HFFc6 (cell line): Measurements from ENCODE around the gene RMRP. TPM values are rescaled to one million over a fixed set of nuclear protein-coding genes. Genes with fewer than 3 reads are reported as not detected.

Experiments
- DNase-seq: peaks from one replicate; pipeline ENCODE4 v3.0.0-alpha.2; 2018
- H3K27ac Mint-ChIP-seq: 2 replicates; pipeline ENCODE4 v1.8.0; 2020; ENCODE audit warnings: mild to moderate bottlenecking, mixed read lengths
- H3K27me3 Mint-ChIP-seq: 2 replicates; pipeline ENCODE4 v1.8.0; 2021; ENCODE audit warnings: mild to moderate bottlenecking, moderate library complexity, mixed read lengths; ENCODE audit not compliant: insufficient read depth
- H3K36me3 Mint-ChIP-seq: 2 replicates; pipeline ENCODE4 v1.8.0; 2021; ENCODE audit warnings: low read depth, mixed read lengths
- H3K4me1 Mint-ChIP-seq: 2 replicates; pipeline ENCODE4 v1.8.0; 2020; ENCODE audit warnings: low read depth, mixed read lengths
- H3K4me3 Mint-ChIP-seq: 2 replicates; pipeline ENCODE4 v1.8.0; 2020; ENCODE audit warnings: mild to moderate bottlenecking, moderate library complexity, mixed read lengths
- H3K9me3 Mint-ChIP-seq: 2 replicates; pipeline ENCODE4 v1.8.0; 2020; ENCODE audit warnings: mild to moderate bottlenecking, mixed read lengths
- CTCF ChIP-seq: fragments of 200-600 bp; sonication (generic); IDR thresholded peaks from 2 replicates; pipeline ENCODE4 v1.5.0; 2021; ENCODE audit warnings: antibody characterized with exemption, mild to moderate bottlenecking
- total RNA-seq, 6 experiments: library from RNA; stranded (reverse); fragmentation: NEBNext Ultra II Directional; extraction: Animal tissue kit (Norgen Biotek cat#: 25700); gene quantifications; 2 replicates in 1 of 6; 3 replicates in 5 of 6; pipeline ENCODE4 v1.2.3, GENCODE V29; 2021

The RMRP gene
- total RNA-seq, 6 experiments from 2014 or later: 9,197 to 39,404 (median 23,537) TPM

- Mint-ChIP-seq H3K9me3 (no peaks in the 10 kb centered on the region), H3K27ac (peak overlapping the region; percentile 78), H3K27me3 (peaks cover 4% of the 10 kb centered on the region; the same call in 1 of the 2 replicates), H3K4me3 (peak overlapping the region; percentile 36; the same call in 1 of the 2 replicates), H3K36me3 (peaks cover 16% of the 10 kb centered on the region), H3K4me1 (peaks cover 37% of the 10 kb centered on the region)
- no peak for DNase-seq
- peak; percentile 89 for TF ChIP-seq CTCF
These were observed 38.8 kb upstream of the RMRP start for GRCh38 chr9:35696520-35697215.

- Mint-ChIP-seq H3K9me3 (no peaks in the 10 kb centered on the region), H3K36me3 (peaks cover 16% of the 10 kb centered on the region), H3K27me3 (peaks cover 9% of the 10 kb centered on the region), H3K4me1 (peaks cover 43% of the 10 kb centered on the region), H3K27ac (peak overlapping the region; percentile 78), H3K4me3 (no peak overlapping the region)
- no peak for TF ChIP-seq CTCF
- DNase-seq: no peak
These were observed 38.2 kb upstream of the RMRP start for GRCh38 chr9:35695943-35696401.

- DNase-seq: no peak
- peak overlapping the region; percentile 97 for H3K27ac Mint-ChIP-seq
- peaks cover 50% of the 10 kb centered on the region for H3K4me1 Mint-ChIP-seq
- H3K4me3 Mint-ChIP-seq: peak overlapping the region; percentile 100
- H3K36me3 Mint-ChIP-seq: peaks cover 32% of the 10 kb centered on the region
- H3K27me3 Mint-ChIP-seq: peaks cover 24% of the 10 kb centered on the region
- no peak for TF ChIP-seq CTCF
- no peaks in the 10 kb centered on the region for H3K9me3 Mint-ChIP-seq
These were observed 34.0 kb upstream of the RMRP start for GRCh38 chr9:35691757-35692301.

- TF ChIP-seq CTCF: no peak
- Mint-ChIP-seq H3K36me3 (peaks cover 32% of the 10 kb centered on the region), H3K4me1 (peaks cover 50% of the 10 kb centered on the region), H3K4me3 (peak overlapping the region; percentile 100), H3K9me3 (no peaks in the 10 kb centered on the region), H3K27me3 (peaks cover 23% of the 10 kb centered on the region), H3K27ac (peak overlapping the region; percentile 97)
- no peak for DNase-seq
These were observed 33.5 kb upstream of the RMRP start for GRCh38 chr9:35691334-35691650.

- Mint-ChIP-seq H3K4me1 (peaks cover 49% of the 10 kb centered on the region), H3K36me3 (peaks cover 32% of the 10 kb centered on the region), H3K27ac (peak overlapping the region; percentile 97), H3K4me3 (peak overlapping the region; percentile 100), H3K9me3 (no peaks in the 10 kb centered on the region), H3K27me3 (peaks cover 25% of the 10 kb centered on the region)
- TF ChIP-seq CTCF: no peak
- DNase-seq: peak; percentile 74
These were observed 33.0 kb upstream of the RMRP start for GRCh38 chr9:35690614-35691333.
